HepG2 (cell line): Measurements from ENCODE around the gene CD151. TPM values are rescaled to one million over a fixed set of nuclear protein-coding genes. Genes with fewer than 3 reads are reported as not detected.

Experiments
- BCL6 ChIP-seq: IDR thresholded peaks from 2 replicates; pipeline ENCODE4 v1.6.1; 2016; ENCODE audit warnings: missing genetic modification reagents, missing compliant biosample characterization
- BORCS8-MEF2B ChIP-seq: sonication (generic); formaldehyde crosslinking; IDR thresholded peaks from 2 replicates; pipeline ENCODE4 v1.8.0; 2022; ENCODE audit warnings: mild to moderate bottlenecking, missing genetic modification reagents
- CHCHD3 ChIP-seq: sonication (generic); formaldehyde crosslinking; IDR thresholded peaks from 2 replicates; pipeline ENCODE4 v1.8.0; 2022; ENCODE audit warnings: mild to moderate bottlenecking, missing genetic modification reagents, moderate library complexity
- ELF1 ChIP-seq: sonication (generic); formaldehyde crosslinking; IDR thresholded peaks from 2 replicates; pipeline ENCODE4 v1.4.0; 2020; ENCODE audit warnings: missing genetic modification reagents
- GABPB1 ChIP-seq: IDR thresholded peaks from 2 replicates; pipeline ENCODE4 v1.6.1; 2016; ENCODE audit warnings: mild to moderate bottlenecking, missing genetic modification reagents, moderate library complexity, missing compliant biosample characterization
- HNRNPH1 ChIP-seq: fragments of 200-400 bp; formaldehyde crosslinking; optimal IDR thresholded peaks from 2 replicates; pipeline ENCODE3; 2017; ENCODE audit warnings: mild to moderate bottlenecking, low read depth, low read length
- KLF11 ChIP-seq: IDR thresholded peaks from 2 replicates; pipeline ENCODE4 v1.6.1; 2016; ENCODE audit warnings: missing compliant biosample characterization
- MAFK ChIP-seq, 2 experiments: IDR thresholded peaks in 1 of 2; conservative IDR thresholded peaks in 1 of 2; 2 replicates each; pipeline ENCODE4 v1.6.1; 2011; ENCODE audit warnings: improper control_type of control experiment in 2 of 2, low read length in 2 of 2
- MTF1 ChIP-seq: sonication (generic); formaldehyde crosslinking; IDR thresholded peaks from 2 replicates; pipeline ENCODE4 v1.5.0; 2020; ENCODE audit warnings: missing genetic modification reagents
- NR2F2 ChIP-seq: IDR thresholded peaks from 2 replicates; pipeline ENCODE4 v1.6.1; 2012; ENCODE audit warnings: low read depth, inconsistent platforms, borderline replicate concordance
- RARA ChIP-seq: IDR thresholded peaks from 2 replicates; pipeline ENCODE4 v1.6.1; 2016; ENCODE audit warnings: missing genetic modification reagents, missing compliant biosample characterization
- RBM39 ChIP-seq: fragments of 200-400 bp; formaldehyde crosslinking; IDR thresholded peaks from one replicate; pipeline ENCODE4 v1.6.1; 2018; ENCODE audit warnings: antibody characterized with exemption, mild to moderate bottlenecking, low read depth, low read length; ENCODE audit not compliant: poor library complexity, severe bottlenecking
- SALL2 ChIP-seq: sonication (generic); formaldehyde crosslinking; IDR thresholded peaks from 2 replicates; pipeline ENCODE4 v1.8.1; 2023; ENCODE audit warnings: mild to moderate bottlenecking, missing genetic modification reagents, inconsistent platforms
- SKI ChIP-seq: fragments of 450-650 bp; IDR thresholded peaks from one replicate; pipeline ENCODE4 v1.6.1; 2018; ENCODE audit warnings: mild to moderate bottlenecking; ENCODE audit not compliant: partially characterized antibody
- TBX2 ChIP-seq: sonication (generic); formaldehyde crosslinking; IDR thresholded peaks from 2 replicates; pipeline ENCODE4 v1.5.0; 2020; ENCODE audit warnings: missing genetic modification reagents, mild to moderate bottlenecking, borderline replicate concordance
- YY1 ChIP-seq: IDR thresholded peaks from 2 replicates; pipeline ENCODE4 v1.6.1; 2011; ENCODE audit warnings: low read length, low read depth, moderate library complexity, mild to moderate bottlenecking; ENCODE audit not compliant: insufficient read depth, insufficient replicate concordance
- ZIK1 ChIP-seq: sonication (generic); formaldehyde crosslinking; IDR thresholded peaks from 2 replicates; pipeline ENCODE4 v1.5.0; 2020; ENCODE audit warnings: mild to moderate bottlenecking, low read depth, missing genetic modification reagents, borderline replicate concordance
- ZMYM3 ChIP-seq: sonication (generic); formaldehyde crosslinking; IDR thresholded peaks from 2 replicates; pipeline ENCODE4 v1.5.1; 2020; ENCODE audit warnings: mild to moderate bottlenecking, missing genetic modification reagents
- ZNF292 ChIP-seq: sonication (generic); formaldehyde crosslinking; IDR thresholded peaks from 2 replicates; pipeline ENCODE4 v1.8.1; 2022; ENCODE audit warnings: mild to moderate bottlenecking, low read depth, missing genetic modification reagents, borderline replicate concordance
- ZNF564 ChIP-seq: sonication (generic); formaldehyde crosslinking; IDR thresholded peaks from 2 replicates; pipeline ENCODE4 v1.8.1; 2023; ENCODE audit warnings: mild to moderate bottlenecking, missing genetic modification reagents
- ZNF598 ChIP-seq: sonication (generic); formaldehyde crosslinking; IDR thresholded peaks from 2 replicates; pipeline ENCODE4 v1.5.1; 2020; ENCODE audit warnings: mild to moderate bottlenecking, missing genetic modification reagents, borderline replicate concordance
- polyA plus RNA-seq, 8 experiments: library from polyadenylated mRNA; depleted of rRNA in 3 of 8; stranded (reverse) in 7 of 8; unstranded in 1 of 8; fragments of >200 nt; fragmentation: Illumina TruSeq in 4 of 8; extraction: Trizol in 4 of 8; gene quantifications; 2 replicates each; pipeline versions ENCODE4 v1.2.1 to v1.2.3, GENCODE V29; 2011 to 2016; ENCODE audit warnings: low read depth in 4 of 8, missing spikeins in 1 of 8, mixed read lengths in 1 of 8; ENCODE audit not compliant: insufficient read depth in 1 of 8
- total RNA-seq, 5 experiments: library from RNA; depleted of rRNA; stranded (reverse); fragments of >200 nt; fragmentation: Illumina TruSeq; extraction: Trizol; gene quantifications; 2 replicates each; pipeline ENCODE4 v1.2.3, GENCODE V29; 2016; ENCODE audit warnings: low read depth in 1 of 5
- TF ChIP-seq, protein P1 (sequence below): sonication (generic); formaldehyde crosslinking; IDR thresholded peaks from 2 replicates; pipeline ENCODE4 v1.9.0; 2021; ENCODE audit warnings: missing genetic modification reagents, borderline replicate concordance
- TF ChIP-seq, protein P2 (sequence below): sonication (generic); formaldehyde crosslinking; IDR thresholded peaks from 2 replicates; pipeline ENCODE4 v1.5.0; 2020; ENCODE audit warnings: mild to moderate bottlenecking, low read depth, missing genetic modification reagents, borderline replicate concordance
- TF ChIP-seq, protein P3 (sequence below): sonication (generic); formaldehyde crosslinking; IDR thresholded peaks from 2 replicates; pipeline ENCODE4 v1.4.0; 2020; ENCODE audit warnings: missing genetic modification reagents
- TF ChIP-seq, protein P4 (sequence below): sonication (generic); formaldehyde crosslinking; IDR thresholded peaks from 2 replicates; pipeline ENCODE4 v1.8.0; 2023; ENCODE audit warnings: mild to moderate bottlenecking, missing genetic modification reagents

CD151 gene
- total and polyA plus RNA-seq, 2 of the 13 experiments (the other 11 are each of a cell fraction or from before 2014, with no cell fraction given) = 125 to 197 TPM

DNA sequence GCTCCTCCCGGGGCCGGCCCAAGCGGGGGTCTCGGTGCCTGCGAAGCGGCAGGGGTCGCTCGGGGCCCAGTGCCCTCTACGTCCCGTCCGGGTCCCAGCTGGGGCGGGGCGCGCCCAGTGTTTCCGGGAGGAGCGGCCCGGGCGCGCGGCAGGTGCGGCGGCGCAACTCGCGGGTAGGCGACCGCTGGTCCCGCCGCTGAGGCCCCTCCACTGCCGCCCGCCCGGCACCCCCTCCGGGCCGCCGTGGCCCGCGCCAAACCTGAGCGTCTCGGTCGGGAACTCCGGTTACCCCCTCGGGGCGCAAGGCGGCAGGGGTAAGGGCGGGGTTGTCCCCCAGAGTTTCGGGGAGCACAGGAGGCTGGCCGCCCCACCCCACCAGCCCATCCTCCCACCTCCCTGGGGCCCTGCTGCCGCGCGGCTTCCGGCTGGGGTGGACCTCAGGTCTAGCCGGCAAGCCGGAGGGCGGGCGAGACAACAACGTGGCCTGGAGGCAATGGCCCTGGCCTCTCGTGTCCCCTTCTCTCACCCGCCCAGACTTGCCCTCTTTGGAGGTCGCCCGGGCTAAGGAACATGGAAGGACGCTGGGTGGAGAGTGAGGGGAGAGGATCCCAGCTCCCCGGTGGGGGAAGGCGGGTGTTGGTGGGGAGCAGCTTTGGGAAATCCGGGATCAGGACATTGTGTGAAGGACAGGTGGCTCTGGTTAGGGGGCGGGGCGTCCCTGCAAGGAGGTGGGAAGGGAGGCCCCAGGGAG is 5.4 kb upstream of the CD151 start (continued):
- no peak for TF ChIP-seq MAFK (conservative IDR thresholded peaks at IDR 0.05 in 1 of 2, IDR thresholded peaks at IDR 0.05 in 1 of 2; ENCODE audit: low read length in 2 of 2)
- no peak for TF ChIP-seq ZNF598 (CRISPR knock-in tag)
- peak; percentile 77 for TF ChIP-seq SKI
- peak; percentile 46; the same call in 1 of the 2 replicates for TF ChIP-seq ZNF564 (CRISPR knock-in tag)
- TF ChIP-seq BCL6 (CRISPR knock-in tag) = peak; percentile 62
- TF ChIP-seq RARA (CRISPR knock-in tag) = peak; percentile 43
- peak; percentile 91 for TF ChIP-seq GABPB1 (CRISPR knock-in tag)
- no peak for TF ChIP-seq MTF1 (CRISPR knock-in tag)
- no peak for TF ChIP-seq ZIK1
- peak; percentile 50; the same call in 1 of the 2 replicates for TF ChIP-seq BORCS8-MEF2B (CRISPR knock-in tag)
- TF ChIP-seq, protein P1, sequence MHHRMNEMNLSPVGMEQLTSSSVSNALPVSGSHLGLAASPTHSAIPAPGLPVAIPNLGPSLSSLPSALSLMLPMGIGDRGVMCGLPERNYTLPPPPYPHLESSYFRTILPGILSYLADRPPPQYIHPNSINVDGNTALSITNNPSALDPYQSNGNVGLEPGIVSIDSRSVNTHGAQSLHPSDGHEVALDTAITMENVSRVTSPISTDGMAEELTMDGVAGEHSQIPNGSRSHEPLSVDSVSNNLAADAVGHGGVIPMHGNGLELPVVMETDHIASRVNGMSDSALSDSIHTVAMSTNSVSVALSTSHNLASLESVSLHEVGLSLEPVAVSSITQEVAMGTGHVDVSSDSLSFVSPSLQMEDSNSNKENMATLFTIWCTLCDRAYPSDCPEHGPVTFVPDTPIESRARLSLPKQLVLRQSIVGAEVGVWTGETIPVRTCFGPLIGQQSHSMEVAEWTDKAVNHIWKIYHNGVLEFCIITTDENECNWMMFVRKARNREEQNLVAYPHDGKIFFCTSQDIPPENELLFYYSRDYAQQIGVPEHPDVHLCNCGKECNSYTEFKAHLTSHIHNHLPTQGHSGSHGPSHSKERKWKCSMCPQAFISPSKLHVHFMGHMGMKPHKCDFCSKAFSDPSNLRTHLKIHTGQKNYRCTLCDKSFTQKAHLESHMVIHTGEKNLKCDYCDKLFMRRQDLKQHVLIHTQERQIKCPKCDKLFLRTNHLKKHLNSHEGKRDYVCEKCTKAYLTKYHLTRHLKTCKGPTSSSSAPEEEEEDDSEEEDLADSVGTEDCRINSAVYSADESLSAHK (CRISPR knock-in tag) = no peak
- no peak; the same call in 1 of the 2 replicates for TF ChIP-seq SALL2 (CRISPR knock-in tag)
- peak; percentile 47; the same call in 1 of the 2 replicates for TF ChIP-seq TBX2 (CRISPR knock-in tag)
- TF ChIP-seq, protein P2, sequence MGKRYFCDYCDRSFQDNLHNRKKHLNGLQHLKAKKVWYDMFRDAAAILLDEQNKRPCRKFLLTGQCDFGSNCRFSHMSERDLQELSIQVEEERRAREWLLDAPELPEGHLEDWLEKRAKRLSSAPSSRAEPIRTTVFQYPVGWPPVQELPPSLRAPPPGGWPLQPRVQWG (CRISPR knock-in tag) = no peak
- TF ChIP-seq, protein P3, sequence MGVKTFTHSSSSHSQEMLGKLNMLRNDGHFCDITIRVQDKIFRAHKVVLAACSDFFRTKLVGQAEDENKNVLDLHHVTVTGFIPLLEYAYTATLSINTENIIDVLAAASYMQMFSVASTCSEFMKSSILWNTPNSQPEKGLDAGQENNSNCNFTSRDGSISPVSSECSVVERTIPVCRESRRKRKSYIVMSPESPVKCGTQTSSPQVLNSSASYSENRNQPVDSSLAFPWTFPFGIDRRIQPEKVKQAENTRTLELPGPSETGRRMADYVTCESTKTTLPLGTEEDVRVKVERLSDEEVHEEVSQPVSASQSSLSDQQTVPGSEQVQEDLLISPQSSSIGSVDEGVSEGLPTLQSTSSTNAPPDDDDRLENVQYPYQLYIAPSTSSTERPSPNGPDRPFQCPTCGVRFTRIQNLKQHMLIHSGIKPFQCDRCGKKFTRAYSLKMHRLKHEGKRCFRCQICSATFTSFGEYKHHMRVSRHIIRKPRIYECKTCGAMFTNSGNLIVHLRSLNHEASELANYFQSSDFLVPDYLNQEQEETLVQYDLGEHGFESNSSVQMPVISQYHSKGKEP (CRISPR knock-in tag) = no peak
- TF ChIP-seq ZMYM3 = peak; percentile 55
- no peak for TF ChIP-seq KLF11 (CRISPR knock-in tag)
- TF ChIP-seq, protein P4, sequence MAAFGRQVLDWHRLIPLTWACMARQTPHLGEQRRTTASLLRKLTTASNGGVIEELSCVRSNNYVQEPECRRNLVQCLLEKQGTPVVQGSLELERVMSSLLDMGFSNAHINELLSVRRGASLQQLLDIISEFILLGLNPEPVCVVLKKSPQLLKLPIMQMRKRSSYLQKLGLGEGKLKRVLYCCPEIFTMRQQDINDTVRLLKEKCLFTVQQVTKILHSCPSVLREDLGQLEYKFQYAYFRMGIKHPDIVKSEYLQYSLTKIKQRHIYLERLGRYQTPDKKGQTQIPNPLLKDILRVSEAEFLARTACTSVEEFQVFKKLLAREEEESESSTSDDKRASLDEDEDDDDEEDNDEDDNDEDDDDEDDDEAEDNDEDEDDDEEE (CRISPR knock-in tag) = no peak
- TF ChIP-seq RBM39 = peak; percentile 42
- no peak for TF ChIP-seq CHCHD3 (CRISPR knock-in tag)
- peak; percentile 73 for TF ChIP-seq ELF1 (CRISPR knock-in tag)
- no peak for TF ChIP-seq HNRNPH1
- TF ChIP-seq NR2F2 = no peak
- TF ChIP-seq YY1 = peak; percentile 10
- TF ChIP-seq ZNF292 (CRISPR knock-in tag) = peak; percentile 33; the same call in 1 of the 2 replicates
